NCI-H2171 (cell line): Measurements from ENCODE around the gene IFI27L1.

ENCODE experiments used
- DNase-seq: peaks from one replicate; lab custom pipeline; 2025; lab: John Stamatoyannopoulos, UW

Gene IFI27L1

DNA sequence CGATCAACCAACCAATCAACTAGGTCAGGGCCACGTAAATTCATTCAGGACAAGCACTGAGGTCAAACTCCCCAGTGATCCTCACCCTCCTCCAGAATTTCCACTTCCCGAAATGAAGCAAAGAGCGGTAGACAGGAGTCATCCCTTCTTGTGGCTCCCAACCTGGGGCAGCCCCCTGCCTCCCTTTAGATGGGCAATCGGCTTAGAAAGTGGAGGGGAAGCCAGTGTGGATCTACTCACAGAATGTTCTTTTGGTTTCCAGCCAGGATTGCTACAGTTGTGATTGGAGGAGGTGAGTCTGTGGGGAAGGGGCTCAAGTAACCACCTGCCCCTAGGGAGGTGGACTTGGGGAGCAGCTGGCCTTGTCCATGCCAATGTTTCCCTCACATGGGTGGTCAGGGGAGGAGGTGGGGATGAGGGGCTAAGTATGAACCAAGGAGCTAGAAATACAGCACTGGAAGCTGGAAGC is 33.5 kb downstream of the IFI27L1 start:
- DNase-seq = no peak

DNA sequence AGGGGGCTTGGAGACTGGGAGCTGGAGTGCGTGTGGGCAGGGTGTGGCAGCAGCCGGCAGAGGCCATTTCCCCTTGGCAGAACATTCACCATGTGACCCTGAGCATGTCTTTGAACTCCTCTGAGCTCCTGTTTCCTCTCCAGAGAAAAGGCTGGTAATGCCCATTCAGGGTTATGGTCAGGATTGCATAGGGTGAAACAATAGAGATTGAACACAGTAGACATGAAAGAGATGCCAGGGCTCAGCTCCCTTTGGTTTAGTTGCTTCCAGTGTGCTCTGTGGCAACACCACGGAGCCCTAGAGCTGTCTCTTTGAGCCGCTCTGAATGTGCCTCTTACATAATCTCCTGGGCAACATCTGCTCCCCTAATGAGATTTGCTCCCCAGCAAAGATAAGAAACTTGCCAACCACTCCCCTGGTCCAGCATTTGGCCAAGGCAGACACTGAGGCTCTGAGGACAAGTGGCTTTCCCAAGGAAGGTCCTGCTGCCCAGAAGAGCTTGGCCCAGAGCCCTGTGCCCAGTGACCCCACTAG is 34.0 kb downstream of the IFI27L1 start:
- DNase-seq = no peak

DNA sequence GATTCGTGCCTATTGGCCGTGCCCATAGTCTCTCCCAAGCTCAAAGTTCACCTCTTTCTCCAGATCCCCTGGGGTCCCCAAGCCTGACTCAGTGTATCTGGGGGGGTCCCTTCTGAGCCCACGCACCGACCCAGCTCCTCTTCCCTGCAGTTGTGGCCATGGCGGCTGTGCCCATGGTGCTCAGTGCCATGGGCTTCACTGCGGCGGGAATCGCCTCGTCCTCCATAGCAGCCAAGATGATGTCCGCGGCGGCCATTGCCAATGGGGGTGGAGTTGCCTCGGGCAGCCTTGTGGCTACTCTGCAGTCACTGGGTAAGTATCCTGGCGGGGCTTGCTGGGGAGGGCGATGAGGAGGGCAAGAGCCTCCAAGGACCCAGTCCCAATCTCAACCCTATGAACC is 34.5 kb downstream of the IFI27L1 start:
- DNase-seq = no peak

DNA sequence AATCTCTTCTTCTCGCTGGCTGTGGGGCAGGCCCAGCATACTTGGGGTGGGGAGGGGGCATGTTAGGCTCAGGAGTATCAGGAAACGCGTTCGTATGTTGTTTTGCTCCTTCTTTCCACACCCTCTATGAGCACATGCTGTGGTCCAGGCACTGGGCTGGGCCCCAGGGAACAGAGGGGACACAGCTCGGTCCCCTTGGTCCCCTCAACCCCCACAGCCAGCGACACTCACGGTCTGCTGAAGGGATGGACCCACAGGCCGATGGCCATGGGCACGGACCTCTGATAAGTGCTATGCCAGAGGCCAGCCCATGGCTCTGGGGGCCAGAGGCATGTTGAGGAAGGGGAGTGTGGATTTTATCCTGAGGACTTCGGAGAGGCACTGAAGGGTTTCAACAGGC is 35.6 kb downstream of the IFI27L1 start:
- no peak for DNase-seq

DNA sequence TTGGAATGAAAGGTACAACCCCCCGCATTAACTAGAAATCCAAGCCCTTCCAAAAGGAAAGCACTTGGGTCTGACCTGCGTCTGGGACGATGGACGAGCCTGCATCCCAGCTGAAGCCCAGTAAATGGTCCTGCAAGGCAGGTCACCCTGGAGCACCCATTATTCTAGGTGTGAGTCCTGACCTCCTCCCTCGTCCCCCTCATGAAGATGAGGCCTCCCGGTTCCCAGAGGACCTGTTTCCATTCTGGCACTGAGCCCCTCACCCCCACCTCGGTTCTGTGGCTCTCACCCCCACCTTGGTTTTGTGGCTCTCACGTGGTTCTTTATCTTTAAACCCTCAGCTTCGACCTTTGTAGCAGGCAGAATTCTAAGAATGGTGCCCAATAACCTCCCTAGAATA is 36.7 kb downstream of the IFI27L1 start:
- no peak for DNase-seq

DNA sequence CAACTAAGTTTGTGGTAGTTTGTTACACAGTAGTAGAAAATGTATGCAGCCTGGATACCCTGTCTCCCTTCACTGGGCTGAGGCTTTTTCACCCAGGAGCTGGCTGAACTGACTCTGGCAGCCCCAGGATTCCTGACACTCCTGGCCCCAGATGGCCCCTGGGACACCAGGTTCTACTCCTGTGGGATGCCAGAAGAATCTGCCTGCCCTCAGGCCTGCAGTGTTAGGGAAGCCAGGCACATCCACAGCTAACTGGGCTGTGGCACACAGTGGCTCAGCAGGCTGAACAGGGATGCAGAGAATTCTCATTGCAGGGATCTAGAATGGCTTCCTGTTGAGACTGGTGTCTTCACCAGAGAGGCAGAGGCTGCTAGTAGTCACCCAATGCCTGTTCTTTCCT is 38.0 kb downstream of the IFI27L1 start:
- DNase-seq = no peak

DNA sequence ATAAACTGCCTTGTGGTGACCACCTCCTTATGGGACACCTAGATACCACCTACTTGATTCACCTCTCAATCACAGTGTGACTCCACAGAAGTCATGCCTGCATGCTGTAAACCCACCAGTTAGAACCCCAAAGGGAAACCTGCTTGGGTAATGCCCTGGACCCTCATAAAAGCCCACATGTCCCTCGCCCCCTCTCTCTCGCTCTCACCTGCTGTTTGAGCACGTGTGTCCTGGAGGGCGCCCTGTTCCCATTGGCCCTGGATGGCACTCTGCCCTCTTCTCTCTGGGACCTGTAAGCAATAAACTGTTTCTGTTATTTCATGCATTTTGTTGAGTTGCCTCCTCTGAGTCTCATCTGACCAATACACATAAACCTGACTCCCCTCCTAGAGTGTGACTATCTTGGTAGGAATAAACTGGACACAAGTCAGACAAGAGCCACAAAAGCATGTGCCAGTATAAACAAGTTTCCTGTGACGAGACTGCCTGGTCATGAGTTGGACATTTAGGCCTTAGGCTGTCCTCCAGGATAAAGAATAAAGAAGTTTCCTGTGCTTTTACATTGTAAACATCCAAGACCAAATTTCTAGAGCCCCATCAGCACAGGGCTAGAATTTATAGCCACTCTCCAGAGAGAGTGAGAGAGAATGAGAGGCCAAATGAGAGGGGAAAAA is 39.7 kb downstream of the IFI27L1 start:
- no peak for DNase-seq

DNA sequence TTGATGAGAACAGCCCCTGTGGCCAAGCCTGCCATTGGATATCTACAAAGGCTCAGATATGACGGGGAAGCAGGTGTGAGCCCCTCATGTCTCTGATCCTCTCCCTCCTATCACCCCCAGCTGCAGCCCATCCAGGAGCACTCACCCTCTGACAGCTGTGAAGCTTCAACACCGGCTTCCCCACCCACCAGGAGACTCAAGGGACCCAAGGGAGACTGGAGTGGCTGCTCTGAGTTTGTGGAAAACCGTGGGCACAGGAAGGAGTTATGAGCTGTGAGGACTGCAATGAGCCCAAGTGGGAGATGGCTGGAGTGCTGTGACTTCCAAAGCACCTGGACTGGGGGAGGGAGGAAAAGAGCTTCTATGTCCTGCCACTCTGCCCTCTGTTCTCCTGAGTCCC is 40.4 kb downstream of the IFI27L1 start:
- DNase-seq = no peak

DNA sequence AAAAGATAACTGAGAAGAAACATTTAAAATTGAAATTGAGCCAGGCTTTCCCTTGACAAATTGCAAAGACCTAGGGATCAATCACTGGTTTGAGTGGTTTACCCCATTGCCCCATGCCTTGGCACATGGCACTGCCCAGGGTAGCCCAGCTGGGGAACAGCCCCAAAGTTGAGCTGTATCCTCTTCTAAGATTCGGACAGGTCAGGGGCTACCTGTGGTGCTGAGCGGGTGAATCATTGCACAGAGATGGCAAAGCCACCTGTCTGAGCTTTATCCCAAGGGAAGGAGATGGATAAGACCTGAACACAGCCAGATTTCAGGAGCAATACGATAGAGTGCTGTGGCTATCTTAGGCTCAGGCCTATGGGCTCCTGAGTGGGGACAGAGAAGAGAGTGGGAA is 41.3 kb downstream of the IFI27L1 start:
- DNase-seq = no peak

DNA sequence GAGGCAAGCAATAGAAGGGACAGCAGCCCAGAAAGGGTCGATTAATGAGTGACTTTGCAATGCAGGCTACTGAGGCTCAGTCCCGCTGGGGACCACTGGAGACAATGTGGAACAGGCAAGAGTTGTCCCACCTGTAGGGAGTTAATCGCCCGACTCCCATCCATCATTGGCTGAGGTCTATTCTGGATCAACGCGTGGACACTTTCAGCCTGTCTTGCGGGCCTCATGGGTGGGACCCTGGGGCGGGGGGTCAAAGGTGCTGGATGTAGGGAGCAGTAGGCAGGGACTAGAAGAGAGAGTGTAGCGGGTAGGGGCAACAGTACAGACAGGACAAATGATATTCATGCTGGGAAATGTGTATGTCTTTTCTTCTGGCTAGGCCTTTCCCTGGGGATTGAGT is 42.2 kb downstream of the IFI27L1 start:
- DNase-seq = no peak

DNA sequence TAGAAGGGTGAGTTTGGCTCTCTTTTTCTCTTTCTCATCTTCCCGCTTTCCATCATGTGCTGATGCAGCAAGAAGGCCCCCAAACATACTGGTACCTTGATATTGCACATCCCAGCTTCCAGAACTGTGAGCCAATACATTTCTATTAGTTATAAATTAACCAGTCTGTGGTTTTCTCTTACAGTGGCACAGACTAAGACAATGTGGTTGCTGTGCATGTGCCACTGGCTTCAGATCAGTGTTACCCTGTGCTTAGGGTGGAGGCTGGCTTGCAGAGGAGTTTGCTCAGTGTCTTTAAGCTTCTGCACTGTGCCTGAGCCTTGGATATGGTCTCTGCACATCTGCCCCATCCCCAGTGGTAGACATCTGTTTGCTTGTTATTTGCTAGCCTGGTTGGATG is 42.8 kb downstream of the IFI27L1 start:
- DNase-seq = no peak

DNA sequence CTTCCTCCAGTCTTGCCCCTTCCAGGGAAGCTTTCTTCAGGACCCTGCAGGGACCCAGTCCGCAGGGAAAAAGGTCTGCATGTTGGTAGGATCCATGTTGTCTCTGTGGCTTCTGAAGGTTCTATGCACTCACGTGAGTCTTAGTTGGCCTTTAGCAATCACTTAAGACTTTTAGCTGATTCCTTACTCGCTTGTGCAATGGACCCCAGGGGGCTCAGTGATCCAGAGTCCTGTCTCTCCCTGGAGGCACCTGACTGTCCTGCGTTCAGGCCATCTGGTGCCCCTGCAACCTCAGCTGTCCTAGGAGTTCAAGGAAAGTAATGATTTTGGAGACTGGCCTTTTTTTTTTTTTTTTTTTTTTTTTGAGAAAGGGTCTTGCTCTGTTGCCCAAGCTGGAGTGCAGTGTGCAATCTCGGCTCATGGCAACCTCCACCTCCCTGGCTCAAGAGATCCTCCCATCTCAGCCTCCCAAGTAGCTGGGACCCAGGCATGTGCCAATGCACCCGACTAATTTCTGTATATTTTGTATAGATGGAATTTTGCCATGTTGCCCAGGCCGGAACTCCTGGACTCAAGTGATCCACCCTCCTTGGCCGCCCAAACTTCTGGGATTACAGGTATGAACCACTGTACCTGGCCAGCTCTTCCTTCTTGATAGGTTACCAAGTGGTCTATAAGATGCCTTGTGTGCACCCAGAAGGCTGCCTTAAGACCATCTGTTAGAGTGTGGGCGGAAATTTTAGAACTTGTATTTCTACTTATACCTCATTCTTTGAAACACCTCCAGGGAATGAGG is 43.7 kb downstream of the IFI27L1 start:
- DNase-seq = no peak

DNA sequence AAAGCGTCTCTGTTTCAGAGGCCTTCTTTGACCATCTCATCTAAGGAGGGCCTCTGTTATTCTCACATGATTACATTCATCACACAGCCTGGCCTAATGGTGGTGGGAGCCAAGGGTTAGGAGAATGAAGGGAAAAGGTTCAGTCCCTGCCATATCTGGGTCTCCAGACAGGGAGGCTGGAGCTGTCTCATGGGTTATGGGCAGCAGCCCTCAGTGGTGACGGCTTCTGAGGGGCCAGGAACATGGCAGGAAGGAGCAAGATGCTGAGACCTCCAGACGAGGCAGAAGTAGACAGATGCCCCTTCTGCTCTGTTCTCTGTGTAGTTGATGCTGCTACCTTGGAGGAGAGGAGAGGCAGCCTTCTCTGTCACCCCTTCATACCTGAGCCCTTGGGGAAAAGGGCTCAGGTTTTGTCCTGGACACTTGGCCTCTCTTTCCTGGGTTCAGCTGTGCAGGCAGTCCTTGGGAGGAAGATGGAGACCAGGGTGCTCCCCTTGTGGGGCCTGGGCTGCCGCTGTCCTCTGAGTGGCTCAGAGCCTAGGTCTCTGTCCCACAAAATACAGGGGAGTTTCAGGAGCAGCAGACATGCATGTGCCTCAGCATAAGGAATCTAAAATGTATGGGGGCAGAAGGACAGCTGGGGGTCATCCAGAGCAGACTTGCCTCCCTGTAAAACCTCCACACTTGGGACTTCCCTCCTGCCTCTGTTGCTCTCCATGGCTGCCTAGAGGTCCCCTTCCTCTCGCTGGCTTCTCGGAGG is 44.7 kb downstream of the IFI27L1 start:
- DNase-seq = no peak

DNA sequence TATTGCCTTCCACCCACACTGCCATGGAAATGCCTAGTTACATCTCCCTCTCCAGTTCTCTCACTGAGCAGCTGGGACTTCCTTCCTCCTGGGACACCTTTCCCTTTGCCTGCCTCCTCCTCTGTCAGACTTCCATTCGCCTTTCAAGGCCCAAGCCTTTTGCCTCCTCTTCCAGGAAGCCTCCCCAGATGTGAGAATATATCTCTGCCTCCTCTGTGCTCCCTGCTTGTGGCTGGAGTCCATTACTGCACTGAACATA is 45.2 kb downstream of the IFI27L1 start:
- no peak for DNase-seq

DNA sequence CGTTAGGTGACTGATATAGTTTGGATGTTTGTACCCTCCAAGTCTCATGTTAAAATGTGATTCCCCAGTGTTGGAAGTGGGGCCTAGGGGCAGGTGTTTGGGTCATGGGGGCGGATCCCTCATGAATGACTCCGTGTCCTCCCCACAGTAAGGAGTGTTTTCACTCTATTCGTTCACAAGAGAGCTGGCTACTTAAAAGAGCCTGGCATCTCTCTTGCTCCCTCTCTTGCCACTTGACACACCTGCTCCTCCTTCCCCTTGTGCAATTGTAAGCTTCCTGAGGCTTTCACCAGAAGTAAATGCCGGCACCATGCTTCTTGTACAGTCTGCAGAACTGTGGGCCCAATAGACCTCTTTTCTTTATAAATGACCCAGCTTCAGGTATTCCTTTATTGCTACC is 45.7 kb downstream of the IFI27L1 start:
- no peak for DNase-seq

DNA sequence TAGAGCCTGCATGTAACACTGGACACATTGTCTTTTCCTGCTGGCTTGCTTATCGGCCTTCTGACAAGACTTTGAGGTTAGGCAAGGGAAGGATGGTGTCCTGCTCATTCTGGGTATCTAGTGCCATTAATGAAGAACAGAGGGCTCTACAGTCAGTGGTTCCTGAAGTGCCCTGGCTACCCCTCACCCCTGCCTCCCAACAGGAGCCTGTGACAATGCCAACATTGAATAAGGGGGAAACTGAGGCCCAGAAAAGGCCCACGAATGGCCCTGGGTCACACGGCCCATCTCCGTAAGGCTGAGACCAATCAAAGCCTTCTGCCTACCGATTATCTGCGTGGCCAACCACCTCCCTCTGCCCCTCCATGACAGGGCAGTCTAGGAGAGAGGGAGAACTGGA is 46.2 kb downstream of the IFI27L1 start:
- DNase-seq = no peak

DNA sequence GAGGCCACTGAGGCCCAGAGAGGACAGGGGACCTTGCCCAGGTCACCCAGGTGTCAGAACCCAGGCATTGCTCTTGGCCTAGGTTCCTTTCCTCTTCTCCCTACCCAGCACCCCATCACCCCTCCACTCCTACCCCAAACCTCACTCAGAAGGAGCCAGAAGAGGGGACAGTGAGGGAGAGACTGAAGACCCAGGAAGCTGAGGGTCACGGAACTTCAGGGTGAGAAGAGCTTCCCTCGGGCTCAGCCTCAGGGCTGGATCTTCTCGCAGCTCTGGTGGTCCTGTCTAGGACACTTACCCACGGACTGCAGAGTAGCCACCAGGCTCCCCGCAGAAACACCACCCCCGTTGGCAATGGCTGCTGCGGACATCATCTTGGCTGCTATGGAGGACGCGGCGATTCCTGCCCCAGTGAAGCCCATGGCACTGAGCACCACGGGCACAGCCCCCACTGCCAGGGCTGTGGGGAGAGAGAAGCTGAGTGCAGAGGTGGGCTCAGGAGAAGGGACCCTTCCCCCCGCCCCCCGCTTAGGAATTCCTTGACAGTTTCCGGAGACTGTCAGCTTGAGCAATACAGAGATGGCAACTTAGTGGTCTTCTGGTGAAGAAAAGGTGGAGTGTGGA is 47.2 kb downstream of the IFI27L1 start:
- no peak for DNase-seq

DNA sequence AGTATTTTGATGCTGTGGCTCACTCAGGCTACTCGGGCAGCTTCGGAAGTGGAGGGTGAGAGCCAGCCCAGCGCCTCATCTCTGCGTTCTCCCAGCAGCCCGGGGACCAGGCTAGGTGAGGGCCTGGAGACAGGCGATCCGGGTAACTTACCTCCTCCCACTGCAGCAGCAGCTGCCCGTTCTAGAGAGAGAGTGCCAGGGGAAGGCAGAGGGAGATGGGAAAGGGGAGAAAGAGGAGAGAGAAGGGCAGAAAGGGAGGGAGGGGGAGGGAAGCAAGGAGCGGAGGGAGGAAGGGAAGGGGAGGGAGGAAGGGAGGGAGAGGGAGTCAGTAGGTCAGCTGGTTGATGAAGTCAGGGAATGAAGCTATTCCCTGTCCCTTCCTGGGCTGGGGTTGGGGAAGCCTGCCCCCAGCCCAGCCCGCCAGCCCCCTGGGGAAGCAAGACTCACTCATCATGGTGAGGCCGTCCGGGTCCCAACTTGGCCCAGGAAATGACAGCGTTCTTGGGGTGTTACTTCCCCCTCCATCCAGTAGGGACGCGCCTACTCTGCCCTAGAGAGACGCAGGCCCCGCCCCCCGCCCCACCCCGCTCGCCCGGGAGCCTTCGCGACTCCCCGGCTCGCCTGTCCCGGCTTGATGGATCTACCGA is 48.1 kb downstream of the IFI27L1 start, which contains the start of gene IFI27L2:
Gene IFI27L2 (minus strand): TSS at position 494 of the 647 bp plus-strand sequence. CDS start 40 bp downstream, at position 454.
- peak; percentile 90 for DNase-seq

DNA sequence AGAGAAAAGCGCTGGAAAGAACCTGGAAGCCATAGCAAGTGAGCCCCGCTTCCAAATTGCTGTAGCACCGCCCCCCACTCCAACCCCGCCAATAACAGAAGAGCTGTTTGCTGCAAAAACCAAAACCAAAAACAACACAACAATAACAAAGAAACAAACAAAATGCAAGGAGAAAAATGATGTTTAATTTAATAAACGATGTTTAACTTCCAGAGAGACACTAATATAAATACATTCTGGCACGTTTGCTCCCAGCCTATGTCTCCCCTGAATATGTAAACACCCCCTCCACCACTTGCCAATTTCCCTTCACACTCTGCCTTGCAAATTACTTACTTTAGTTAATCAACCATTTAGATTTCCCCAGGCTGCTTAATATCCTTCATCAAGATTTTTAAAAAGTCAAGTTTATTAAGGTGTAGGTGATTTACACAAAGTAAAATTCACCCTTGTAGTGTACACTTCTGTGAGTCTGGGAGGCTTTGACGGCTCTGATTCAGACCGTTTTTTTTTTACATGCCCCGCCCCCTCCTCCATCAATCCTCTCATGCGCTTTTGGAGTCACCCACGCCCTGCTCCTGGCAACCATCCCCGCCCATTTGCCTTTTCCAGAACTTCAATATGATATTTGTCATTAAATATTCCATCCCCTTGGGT is 48.8 kb downstream of the IFI27L1 start:
- DNase-seq = peak; percentile 68

DNA sequence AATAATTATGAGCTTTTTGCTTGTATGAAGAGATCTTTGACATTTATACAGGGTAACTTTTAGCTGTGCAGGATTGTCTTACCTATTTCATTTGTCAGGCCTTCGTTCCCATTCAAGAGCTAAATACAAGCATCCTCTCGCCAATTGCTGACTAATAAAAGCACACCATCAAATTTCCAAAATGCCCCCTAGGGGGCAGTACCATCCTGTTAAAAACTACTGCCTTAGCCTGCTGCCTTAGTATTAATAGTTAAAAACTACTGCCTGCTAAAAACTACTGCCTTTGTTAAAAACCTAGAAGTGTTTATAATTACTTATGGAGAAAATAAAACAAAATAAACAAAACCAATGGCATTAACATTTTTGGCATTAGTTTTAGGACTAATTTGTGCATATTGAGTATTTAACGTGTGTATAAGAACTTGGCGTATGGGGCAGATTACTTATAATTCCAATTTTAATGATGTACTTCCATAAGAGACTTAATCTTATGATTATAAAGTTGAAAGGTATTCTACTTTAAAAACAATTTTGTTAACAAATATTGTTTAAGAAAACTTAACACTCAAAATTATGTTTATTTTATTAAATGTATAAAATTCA is 51.3 kb downstream of the IFI27L1 start:
- DNase-seq = peak; percentile 65

DNA sequence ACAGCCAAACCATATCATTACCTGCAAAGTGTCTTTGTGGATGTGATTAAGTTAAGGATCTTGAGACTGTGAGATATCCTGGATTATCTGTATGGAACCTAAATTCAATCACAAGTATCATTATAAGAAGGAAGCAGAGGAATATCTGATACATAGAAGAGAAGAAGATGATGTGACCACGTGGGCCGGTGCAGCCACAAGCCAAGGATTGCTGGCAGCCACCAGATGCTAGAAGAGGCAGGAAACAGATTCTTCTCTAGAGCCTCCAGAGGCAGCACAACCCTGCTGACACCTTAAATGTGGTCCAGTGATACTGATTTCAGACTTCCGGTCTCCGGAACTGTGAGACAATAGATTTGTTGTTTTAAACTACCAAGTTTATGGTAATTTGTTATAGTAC is 54.4 kb downstream of the IFI27L1 start:
- no peak for DNase-seq
